GM18498 (cell line): Measurements from ENCODE around the gene PLXDC2.

ENCODE experiments used
- ATAC-seq: cut with Tn5 transposase; IDR thresholded peaks from one replicate; pipeline ENCODE4 v1.9.1; 2021; ENCODE audit warnings: mild to moderate bottlenecking, moderate library complexity; ENCODE audit not compliant: unreplicated experiment

The PLXDC2 gene

DNA sequence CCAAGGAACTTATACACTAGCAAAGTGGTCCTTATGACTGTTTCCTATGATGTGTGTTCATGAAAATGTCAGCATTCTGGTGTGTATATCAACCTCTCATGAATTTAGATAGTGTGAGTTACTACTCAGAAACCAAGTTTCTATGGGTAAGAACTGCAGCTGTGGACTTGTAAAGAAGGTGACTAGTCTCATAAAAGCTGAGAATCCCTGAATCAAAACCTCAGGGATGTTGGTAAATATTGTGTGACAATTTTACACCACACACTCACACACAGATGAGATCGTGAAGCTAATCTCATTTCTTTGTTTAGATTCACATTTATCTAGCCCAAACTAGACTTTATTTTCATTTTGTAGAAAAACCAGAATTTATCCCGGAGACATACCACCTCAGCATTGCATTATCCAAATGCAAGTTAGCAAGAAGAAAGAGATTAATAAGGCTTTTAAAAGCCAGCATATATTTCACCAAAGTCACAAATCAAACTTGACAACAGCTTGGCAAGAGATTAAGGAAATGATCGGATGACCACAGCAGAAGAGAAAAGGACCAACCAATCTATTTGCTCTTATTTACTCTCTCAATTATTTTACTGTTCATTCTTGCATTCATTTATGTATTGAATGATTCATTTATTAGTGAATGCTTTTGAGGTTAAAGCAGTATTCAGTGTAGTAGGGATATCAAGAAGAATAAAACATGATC lies 92.9 kb downstream of the PLXDC2 start:
- ATAC-seq = no peak

DNA sequence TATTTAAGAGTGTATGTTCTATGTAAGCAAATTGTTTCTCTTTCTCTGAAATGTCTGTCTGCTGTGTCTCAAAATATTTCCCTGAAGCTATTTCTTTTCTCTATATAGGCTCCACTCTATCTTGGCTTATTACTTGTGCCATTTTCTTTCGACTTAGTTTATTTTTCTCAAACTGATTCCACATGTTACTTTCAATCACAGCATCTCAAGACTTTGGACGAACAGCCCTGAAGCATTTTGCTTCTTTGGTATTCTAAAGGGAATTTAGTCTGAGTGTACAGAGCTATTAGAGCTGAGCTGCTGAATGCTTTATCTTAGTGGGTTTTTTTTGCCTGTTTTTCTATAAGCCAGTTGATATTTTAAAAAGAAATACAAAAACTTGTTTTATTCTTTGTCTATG lies 95.7 kb downstream of the PLXDC2 start:
- ATAC-seq = no peak

DNA sequence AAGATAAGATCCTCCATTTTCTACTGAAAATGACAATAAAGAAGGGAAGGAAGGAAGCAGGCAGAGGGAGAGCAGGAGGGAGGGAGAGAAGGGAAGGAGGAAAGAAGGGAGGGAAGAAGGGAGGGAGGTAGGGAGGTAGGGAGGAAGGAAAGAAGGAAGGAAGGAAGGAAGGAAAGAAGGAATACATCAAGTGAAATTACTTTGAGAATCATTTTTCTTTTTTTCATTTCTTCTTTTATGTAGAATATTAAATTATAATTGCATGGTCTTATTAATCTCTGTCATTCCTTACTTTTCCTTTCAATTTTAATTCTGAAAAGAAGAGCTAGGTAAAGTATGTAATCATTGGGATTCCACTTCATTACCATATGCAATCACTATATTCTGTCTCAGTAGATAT lies 97.8 kb downstream of the PLXDC2 start:
- ATAC-seq = no peak

DNA sequence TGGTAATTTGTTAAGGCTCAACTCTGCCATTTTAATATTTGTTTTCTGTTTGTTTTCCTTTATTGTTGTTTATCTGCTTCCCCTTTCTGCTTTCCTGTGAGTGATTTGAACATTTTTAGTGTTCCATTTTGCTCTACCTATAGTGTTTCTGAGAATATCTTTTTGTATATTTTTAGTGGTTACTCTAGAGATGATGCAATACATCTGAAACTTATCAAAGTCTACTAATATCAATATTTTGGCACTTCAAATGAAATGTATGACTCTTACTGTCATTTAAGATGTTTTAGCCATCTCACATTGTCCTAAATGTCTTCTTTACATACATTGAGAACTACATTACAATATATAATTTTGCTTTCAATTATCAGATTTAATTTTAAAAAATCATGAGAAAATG lies 98.9 kb downstream of the PLXDC2 start:
- no peak for ATAC-seq

DNA sequence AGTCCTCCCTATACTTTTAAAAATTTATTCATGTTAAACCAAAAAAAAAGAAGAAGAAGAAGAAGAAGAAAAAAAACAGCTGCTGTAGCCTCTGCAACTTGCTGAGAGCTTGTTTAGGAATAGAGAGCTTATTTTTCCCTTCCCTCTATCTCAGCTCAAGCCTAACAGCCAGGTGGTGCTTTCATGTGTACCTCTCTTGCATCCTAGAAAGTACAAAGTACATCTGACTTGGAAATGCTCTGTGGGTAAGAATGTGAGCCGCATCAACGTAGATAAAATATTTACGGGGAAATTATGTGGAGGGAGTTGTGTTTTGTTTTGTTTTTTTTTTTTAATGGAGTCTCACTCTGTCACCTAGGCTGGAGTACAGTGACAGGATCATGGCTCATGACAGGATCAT lies 99.6 kb downstream of the PLXDC2 start:
- ATAC-seq = no peak

DNA sequence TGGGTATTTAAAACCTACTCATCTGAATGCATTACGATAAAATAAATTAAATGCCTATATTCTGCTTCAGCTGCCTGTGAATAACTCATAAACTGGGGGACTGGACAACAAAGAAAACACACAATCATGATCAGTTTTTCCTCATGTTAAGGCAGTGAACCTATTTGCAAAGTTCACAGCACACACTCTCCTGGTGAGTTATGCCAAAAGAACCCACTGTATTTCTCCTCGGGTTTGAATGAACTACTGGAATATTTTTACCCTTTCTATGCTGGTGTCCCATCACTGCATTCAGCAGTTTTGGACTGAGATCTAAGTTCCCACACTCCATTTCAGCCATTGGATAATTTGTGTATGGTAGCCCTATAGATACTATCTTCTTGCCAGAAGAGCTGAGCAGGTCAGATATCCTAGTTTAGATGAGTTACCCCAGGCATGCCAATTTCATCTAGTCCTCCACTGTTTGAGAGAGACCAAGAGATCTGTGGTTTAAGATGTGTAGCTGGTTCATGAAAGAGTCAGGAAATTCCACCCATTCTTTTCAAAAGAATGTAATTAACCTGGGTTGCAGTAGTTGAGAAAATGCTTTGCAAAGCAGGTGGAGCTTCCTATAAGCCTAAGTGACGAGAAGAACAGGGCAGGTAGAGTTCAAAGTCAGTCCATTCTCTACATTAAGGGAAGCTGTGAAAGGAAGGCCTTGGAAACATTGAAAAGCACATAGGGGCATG lies 101.7 kb downstream of the PLXDC2 start:
- ATAC-seq = no peak

DNA sequence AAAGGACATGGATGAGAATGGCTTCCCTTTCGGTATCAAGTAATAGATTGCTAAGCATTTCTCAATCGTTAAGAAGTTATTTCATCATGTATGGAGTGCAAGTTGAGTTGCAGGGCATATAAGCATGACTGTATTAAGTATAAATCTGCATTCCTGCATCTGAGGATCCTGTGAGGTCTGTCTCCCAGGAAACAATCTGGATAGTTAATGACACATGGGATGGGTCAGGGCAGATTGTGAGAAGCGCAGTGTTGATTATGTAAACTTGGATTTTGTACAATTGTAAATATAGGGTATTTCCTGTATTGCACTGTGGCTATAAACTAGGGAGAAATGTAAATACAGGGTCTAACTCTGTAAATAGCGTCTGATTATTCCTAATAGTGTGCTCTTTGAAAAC lies 102.6 kb downstream of the PLXDC2 start:
- ATAC-seq = no peak

DNA sequence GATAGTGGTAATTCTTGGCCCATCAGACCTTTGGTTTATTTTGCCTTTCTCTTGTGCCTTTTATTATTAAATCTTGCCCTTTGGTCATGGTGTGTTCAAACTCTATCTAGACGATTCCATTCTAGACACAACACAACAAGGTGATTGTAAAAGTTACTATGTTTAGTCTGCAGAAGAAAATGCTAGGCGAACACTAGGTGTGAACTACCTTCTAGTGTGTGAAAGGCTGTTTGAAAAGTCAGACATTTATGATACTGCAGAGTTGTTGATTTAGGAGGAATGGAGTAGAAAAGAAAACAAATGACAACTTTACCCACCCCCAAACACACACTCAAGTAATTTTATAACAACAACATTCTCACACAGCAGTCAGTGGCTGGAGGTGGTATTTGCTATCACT lies 103.4 kb downstream of the PLXDC2 start:
- no peak for ATAC-seq

DNA sequence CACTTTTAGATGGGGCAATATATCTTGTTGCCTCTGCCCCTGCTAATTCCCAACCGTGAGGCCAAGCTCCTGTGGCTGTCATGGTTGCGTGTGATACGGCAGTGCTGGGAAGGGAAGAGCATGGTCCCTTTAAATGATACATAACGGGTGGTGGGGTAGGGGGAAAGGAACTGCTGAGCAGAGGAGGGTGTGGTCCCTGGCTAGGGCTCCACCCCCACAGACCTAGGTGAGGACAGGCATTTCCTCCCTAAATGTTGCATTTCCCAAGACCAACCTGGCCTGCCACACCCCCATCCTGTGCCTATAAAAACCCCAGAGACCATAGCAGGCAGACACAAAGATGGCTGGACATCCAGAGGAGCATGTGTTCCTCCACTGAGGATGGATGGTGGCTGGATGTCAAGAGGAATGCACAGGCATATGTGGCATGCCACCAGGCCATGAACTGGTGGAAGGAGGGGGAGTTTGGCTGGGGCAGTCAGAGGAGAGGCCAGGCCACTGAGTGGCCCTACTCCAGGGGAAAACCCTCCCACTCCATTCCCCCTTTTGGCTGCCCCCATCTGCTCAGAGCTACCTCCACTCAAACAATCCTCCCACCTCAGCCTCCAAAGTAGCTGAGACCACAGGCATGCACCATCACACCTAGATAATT lies 104.0 kb downstream of the PLXDC2 start:
- no peak for ATAC-seq

DNA sequence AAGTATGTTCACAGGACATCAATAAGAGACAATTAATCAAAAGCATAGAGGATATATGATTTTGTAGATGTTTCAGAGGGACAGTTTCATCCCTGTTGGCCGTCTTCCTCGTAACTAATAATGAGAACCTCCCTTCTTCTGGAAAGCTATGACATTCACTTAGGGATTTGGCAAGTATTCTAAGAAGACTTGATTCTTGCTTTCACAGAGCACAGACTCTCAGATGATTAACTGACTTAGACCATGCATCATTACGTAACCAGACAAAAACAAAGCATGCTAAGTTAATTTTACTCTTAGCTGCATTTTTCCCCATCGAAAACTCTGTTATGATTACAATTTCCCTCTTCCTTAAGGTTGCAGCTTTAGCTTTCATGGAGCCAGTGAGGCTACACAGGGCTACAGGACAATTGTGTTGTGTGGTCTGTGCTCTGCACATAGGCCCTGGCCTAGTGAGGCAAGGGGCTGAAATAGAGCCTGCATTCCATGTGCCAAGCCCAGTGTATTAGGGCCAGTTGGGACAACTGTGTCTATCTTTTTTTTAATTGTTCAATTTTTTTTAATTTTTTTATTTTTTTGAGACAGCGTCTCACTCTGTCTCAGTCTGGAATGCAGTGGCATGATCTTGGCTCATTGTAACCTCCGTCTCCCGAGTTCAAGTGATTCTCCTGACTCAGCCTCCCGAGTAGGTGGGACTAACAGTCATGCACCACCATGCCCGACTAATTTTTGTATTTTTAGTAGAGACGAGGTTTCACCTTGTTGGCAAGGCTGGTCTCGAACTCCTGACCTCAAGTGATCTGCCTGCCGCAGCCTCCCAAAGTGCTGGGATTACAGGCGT lies 105.3 kb downstream of the PLXDC2 start:
- ATAC-seq = no peak

DNA sequence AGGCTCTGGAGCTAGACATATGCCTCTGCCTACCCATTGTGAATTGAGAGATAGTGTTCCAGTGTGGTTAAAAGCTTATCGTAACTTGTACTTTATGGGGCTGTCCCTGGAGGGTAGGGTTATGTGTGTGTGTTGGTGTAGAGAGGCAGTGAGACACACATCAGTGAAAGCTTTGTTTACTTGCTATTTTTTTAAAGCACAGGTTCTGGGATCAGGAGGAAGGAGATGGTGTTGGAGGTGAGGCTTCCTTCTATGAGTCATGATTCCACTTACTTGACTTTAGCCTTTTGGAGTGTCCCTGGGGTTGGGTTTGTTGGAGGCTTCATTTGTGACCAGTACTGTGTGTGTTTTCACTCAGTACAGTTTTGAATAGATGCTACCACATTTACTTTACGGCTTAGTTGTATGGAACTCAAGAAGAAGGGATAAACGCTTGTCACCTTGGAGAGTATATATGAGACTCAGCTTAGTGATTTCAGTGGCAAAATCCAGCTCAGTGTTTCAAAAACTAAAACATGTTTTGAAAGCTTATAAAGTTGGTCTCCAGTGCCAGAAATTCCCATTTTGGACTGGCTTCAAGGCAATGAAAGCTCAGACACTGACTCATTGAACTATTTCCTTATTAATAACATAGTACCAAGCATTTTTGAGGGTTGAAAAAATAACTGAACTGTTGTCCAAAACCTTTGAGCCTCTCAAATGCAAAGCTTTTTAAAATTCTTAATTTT lies 106.2 kb downstream of the PLXDC2 start:
- no peak for ATAC-seq

DNA sequence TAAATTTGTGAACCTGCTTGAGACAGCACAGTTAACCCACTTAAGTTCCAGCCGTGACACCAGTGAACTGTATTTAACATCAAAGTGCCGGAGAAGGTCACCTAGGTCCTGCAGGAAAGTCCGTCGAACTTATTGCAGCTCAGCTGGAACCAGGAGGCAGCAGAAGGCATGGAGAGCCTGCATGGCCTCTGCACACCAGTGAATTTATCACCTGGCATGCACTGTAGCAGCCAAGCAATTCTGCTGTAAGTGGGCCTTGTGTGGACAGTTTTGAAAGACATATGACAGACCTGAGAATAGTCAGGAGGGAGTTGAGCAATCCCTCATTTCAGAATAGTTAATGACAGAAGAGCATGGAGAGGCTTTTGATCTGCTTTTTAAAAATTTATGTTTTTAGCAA lies 108.8 kb downstream of the PLXDC2 start:
- ATAC-seq = no peak

DNA sequence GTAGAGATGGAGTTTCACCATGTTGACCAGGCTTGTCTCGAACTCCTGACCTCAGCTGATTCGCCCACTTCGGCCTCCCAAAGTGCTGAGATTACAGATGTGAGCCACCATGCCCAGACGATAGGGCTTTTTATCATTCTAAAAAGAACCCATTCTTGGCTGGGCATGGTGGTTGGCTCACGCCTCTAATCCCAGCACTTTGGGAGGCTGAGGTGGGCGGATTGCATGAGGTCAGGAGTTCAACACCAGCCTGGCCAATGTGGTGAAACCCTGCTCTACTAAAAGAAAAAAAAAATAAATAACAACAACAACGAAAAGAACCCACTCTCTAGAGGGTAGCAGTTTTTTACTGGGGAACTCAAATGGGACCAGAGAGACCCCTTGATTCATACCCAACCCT lies 112.7 kb downstream of the PLXDC2 start:
- ATAC-seq = no peak

DNA sequence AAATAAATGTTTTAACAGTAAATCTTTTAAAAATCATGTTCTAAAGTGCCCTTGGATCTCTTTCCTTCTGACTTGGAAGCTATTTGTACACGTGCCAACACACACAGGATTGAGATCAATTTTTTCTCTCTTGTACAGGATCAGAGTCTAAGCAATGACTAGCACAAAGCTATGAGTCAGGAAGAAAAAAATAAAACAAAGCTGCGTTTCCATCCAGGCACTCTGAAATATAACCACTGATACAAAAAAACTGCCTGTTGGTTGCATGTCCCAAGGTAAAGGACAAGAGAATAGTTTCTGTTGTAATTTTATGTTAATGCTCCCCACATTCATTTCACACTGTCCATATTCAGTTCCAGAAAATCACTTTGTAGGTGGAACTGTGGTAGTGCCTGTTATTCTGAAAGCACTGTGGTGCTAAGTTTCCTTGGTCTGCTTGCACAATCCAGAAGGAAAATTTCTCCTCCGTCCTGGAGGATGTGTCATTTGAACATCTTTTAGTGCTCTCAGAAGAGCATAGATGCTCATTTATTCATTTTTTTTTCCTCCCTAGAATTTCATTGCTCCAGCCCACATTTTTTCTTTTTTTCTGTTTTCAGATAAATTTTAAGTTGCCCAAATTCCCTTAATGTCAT lies 113.4 kb downstream of the PLXDC2 start:
- no peak for ATAC-seq

DNA sequence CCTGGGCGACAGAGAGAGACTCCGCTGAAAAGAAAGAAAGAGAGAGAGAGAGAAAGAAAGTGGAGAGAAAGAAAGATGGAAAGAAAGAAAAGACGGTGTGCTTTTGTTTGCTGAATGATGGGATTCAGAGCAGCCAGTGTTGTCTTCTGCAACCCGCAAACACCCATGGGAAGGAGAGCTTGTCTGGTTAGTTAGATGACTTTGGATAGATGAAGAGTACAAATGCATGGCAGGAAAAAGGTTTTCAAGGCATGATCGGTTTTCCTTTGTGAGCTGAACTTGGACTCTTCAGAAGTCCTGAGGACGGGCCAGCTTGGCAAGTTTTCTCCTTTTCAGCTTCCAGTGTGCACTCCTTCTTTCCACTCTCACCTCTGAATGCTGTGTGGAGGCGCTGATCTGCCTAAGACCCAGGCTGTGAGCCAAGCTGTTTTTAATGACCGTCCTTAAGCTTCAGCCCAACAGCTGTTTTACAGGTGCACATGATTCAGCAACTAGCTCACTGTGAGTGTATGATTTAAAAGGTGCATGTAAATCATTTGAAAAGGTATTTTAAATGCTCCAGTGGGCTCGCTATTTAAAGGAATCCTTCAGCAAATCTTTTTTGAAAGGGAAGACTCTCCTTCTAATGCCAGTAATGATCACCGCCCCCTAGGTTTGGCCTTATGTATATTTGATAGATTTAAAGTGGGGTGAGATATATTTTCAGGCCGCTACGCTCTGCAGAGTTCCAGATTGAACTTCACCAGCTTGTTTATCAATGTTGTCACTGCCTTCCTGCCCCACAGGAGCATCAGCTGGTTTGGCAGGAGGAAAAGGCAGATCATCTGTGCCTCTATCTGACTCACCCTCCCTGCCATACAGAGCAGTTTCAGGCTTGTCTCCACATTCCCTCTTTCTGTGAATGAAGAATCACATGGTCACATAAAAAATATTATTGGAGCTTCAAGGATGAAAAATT lies 115.0 kb downstream of the PLXDC2 start:
- no peak for ATAC-seq

DNA sequence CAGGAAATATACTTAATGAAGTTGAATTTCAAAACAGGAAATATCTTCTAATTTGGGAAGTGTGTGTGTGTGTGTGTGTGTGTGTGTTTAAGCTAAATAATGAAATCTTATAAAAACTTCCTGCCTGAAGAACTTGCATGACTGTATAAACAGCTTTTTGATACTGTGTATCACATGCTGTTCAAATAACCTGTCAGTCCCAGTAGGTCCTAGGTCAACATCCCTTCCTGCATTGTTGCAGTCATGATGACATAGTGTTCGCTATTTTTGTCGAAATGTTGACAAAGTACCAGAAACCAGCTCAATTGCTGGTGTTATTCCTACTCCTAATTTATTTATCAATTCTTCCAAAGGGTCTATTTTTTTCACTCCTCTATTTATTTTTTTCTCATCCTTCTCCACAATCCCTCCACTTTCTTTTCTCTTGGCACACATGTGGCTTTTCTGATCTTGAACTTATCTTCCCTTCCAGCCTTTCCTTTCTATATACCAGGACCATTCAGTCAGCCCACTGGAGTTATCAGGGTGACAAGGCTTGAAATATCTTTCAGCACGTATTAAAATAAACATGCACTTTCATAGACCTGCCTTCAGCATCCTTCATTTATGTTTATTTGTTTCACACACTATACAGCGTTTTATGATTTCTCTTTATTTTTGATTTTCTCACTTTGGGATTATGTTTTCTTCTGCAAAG lies 115.8 kb downstream of the PLXDC2 start:
- no peak for ATAC-seq

DNA sequence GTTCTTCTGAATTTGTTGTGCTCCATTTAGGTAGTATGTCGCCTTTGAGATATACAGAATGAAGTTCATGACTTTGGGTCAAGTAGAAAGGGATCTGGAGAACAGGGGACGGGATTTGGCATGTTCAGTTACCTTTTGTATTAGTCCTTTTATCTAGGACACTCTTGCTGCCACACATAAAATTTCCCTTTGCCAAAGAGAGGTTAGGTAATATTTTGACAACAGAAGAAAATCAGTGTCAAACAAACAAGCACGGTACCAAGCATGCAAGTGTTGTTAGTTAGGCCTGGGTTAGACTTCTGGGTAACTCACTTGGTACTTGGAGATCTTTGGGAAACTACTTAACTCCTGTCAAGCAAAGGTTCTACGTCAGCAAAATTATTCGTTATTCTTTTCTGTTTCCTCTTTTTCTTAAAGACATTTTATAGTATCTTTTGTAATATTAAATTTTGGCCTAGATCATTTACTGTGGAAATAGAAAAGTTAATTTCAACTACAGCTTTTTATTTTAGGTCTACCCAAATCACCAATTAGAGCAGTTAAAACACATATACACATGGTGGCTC lies 116.7 kb downstream of the PLXDC2 start:
- ATAC-seq = no peak

DNA sequence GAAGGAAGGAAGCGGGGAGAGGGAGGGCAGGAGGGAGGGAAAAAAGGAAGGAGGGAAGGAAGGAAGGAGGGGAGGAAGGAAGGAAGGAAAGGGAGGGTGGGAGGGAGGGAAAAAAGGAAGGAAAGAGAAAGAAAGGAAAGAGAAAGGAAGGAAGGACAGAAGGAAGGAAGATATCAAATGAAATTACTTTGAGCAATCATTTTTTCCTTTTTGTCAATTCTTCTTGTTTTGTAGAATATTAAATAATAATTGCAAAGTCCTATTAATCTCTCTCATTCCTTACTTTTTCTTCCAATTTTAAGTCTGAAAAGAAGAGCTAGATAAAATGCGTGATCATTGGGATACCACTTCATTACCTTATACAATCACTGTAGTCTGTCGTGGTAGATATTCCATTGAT lies 117.5 kb downstream of the PLXDC2 start:
- no peak for ATAC-seq
